Measurements from ENCODE around the gene CCDC157. TPM values are rescaled to one million over a fixed set of nuclear protein-coding genes. Genes with fewer than 3 reads are reported as not detected.

Gene CCDC157
- total RNA-seq, 1 experiment from 2014 or later: 3.5 TPM

DNA sequence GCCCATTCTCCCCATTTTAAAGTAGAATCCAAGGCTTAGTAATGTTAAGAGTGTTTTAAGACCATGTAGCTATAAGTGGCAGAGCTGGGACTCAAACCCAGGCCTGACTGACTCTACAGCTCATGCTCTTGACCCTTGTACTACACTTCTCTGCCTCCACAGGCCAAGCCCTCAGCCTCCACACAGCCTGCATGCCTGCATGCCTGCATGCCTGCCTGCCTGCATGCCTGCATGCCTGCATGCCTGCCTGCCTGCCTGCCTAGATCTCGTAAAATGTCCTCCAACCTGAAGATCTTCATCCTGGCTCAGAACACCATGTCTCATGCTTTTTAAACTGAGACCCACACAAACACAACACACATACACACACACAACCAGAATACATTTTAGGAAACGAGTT, 48.7 kb upstream of the CCDC157 start:
- no peak for TF ChIP-seq EZH2phosphoT487 (IDR thresholded peaks at IDR 0.05; ENCODE audit: borderline replicate concordance, low read length)
- TF ChIP-seq, protein P1, sequence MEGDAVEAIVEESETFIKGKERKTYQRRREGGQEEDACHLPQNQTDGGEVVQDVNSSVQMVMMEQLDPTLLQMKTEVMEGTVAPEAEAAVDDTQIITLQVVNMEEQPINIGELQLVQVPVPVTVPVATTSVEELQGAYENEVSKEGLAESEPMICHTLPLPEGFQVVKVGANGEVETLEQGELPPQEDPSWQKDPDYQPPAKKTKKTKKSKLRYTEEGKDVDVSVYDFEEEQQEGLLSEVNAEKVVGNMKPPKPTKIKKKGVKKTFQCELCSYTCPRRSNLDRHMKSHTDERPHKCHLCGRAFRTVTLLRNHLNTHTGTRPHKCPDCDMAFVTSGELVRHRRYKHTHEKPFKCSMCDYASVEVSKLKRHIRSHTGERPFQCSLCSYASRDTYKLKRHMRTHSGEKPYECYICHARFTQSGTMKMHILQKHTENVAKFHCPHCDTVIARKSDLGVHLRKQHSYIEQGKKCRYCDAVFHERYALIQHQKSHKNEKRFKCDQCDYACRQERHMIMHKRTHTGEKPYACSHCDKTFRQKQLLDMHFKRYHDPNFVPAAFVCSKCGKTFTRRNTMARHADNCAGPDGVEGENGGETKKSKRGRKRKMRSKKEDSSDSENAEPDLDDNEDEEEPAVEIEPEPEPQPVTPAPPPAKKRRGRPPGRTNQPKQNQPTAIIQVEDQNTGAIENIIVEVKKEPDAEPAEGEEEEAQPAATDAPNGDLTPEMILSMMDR (conservative IDR thresholded peaks at IDR 0.05; ENCODE audit: low read depth, low read length): no peak
- TF ChIP-seq EZH2 (IDR thresholded peaks at IDR 0.05; ENCODE audit: low read length, unreplicated experiment): no peak
- CTCF ChIA-PET: no interaction called here

GRCh38 chr22:30308518-30309230, 48.1 kb upstream of the CCDC157 start:
- intact Hi-C loops (cut with micrococcal nuclease): no loop called here
- DNase-seq (no peak), ATAC-seq (no peak)
- no TSS peak for BruUV-seq (replicated peaks)
- POLR2A ChIA-PET (ENCODE audit: unreplicated experiment): no interaction called here
- Histone ChIP-seq H3K4me2 (ENCODE audit: low read length) (no peak overlapping the region), H3K4me1 (ENCODE audit: insufficient read depth, low read length) (peaks cover 77% of the 10 kb centered on the region), H3K9me3 (ENCODE audit: low read length) (no peaks in the 10 kb centered on the region), H2AFZ (ENCODE audit: low read length) (no peak overlapping the region), H3F3A (ENCODE audit: low read length, unreplicated experiment) (peaks cover 10% of the 10 kb centered on the region), H3K4me3 (ENCODE audit: low read length) (no peak overlapping the region), H3K9ac (ENCODE audit: low read length) (no peak overlapping the region), H4K20me1 (ENCODE audit: low read length) (no peaks in the 10 kb centered on the region), H3K79me2 (ENCODE audit: low read length) (peaks cover 68% of the 10 kb centered on the region), H3K27ac (ENCODE audit: low read length) (no peak overlapping the region), H3K9me2 (replicated peaks; ENCODE audit: low read length) (no peaks in the 10 kb centered on the region), H3K27me3 (ENCODE audit: low read length) (no peaks in the 10 kb centered on the region), H3K36me3 (ENCODE audit: low read depth, low read length) (no peaks in the 10 kb centered on the region)
- TF ChIP-seq EZH2phosphoT487 (IDR thresholded peaks at IDR 0.05; ENCODE audit: borderline replicate concordance, low read length) (no peak), EZH2 (IDR thresholded peaks at IDR 0.05; ENCODE audit: low read length, unreplicated experiment) (no peak)
- TF ChIP-seq, protein P1 (conservative IDR thresholded peaks at IDR 0.05; ENCODE audit: low read depth, low read length): no peak
- CTCF ChIA-PET: no interaction called here

More for the DNA sequence above, 48.7 kb upstream of the CCDC157 start:
- H3K9me3 ChIP-seq (ENCODE audit: low read length): no peaks in the 10 kb centered on the region
- H3K9me2 ChIP-seq (replicated peaks; ENCODE audit: low read length): no peaks in the 10 kb centered on the region
- H3K36me3 ChIP-seq (ENCODE audit: low read depth, low read length): 0 out of 2 replicates have a peak, but pooled peaks cover 4% of the 10 kb centered on the region
- no peak overlapping the region for H3K27ac ChIP-seq (ENCODE audit: low read length)
- H2AFZ ChIP-seq (ENCODE audit: low read length): no peak overlapping the region
- no peak overlapping the region for H3K9ac ChIP-seq (ENCODE audit: low read length)
- H3K4me1 ChIP-seq (ENCODE audit: insufficient read depth, low read length): peaks cover 81% of the 10 kb centered on the region
- no TSS peak for BruUV-seq (replicated peaks)
- intact Hi-C loops (cut with micrococcal nuclease): no loop called here
- H3K4me3 ChIP-seq (ENCODE audit: low read length): no peak overlapping the region
- ATAC-seq (no peak), DNase-seq (no peak)
- POLR2A ChIA-PET (ENCODE audit: unreplicated experiment): no interaction called here
- H3K27me3 ChIP-seq (ENCODE audit: low read length): no peaks in the 10 kb centered on the region
- H3K79me2 ChIP-seq (ENCODE audit: low read length): peaks cover 72% of the 10 kb centered on the region
- H4K20me1 ChIP-seq (ENCODE audit: low read length): no peaks in the 10 kb centered on the region
- no peak overlapping the region for H3K4me2 ChIP-seq (ENCODE audit: low read length)
- H3F3A ChIP-seq (ENCODE audit: low read length, unreplicated experiment): peaks cover 10% of the 10 kb centered on the region

All from PC-3 (cell line).